ENCODE results near the gene TRPM2. TPM values are rescaled to one million over a fixed set of nuclear protein-coding genes. Genes with fewer than 3 reads are reported as not detected.

TRPM2 gene
- total RNA-seq, 2 experiments from 2014 or later, result 6.5 to 6.8 TPM

GRCh38 chr21:44450999-44451398 lies 97.6 kb downstream of the TRPM2 start:
- POLR2A ChIA-PET, result no interaction called here
- CTCF ChIA-PET, result no interaction called here

- POLR2A ChIA-PET, result no interaction called here
- CTCF ChIA-PET, result no interaction called here
These were observed 99.7 kb downstream of the TRPM2 start for GRCh38 chr21:44453120-44453519.

GRCh38 chr21:44454058-44454457 lies 100.6 kb downstream of the TRPM2 start:
- ChIA-PET CTCF (no interaction called here), POLR2A (interaction anchor here (0.9 kb wide), 1 partner anchor 113 kb away, joined by 3 read pairs; no protein-coding TSS in a partner anchor)

- ChIA-PET CTCF (interaction anchor here (1.5 kb wide), 1 partner anchor 116 kb away, joined by 5 read pairs; the partner anchor contains the start of gene CFAP410), POLR2A (interaction anchor here (0.9 kb wide), 1 partner anchor 114 kb away, joined by 3 read pairs; no protein-coding TSS in a partner anchor)
These were observed 101.5 kb downstream of the TRPM2 start, which contains the start of gene LRRC3 for GRCh38 chr21:44454747-44455523. Gene LRRC3, plus strand, starts transcription at chr21:44455510. Its CDS starts 1,135 bp downstream, at chr21:44456645.

- POLR2A ChIA-PET, result no interaction called here
- CTCF ChIA-PET, result interaction anchor here (0.9 to 1.5 kb wide), 2 partner anchors 102 to 117 kb away, joined by 3 to 5 read pairs; partner anchors contain the start of genes CFAP410 and TRPM2
These were observed 102.2 kb downstream of the TRPM2 start for GRCh38 chr21:44455524-44456213.

GRCh38 chr21:44456214-44456914 lies 102.9 kb downstream of the TRPM2 start:
- POLR2A ChIA-PET, result no interaction called here

GRCh38 chr21:44456915-44457736 lies 103.7 kb downstream of the TRPM2 start:
- CTCF ChIA-PET, result interaction anchor here (1.1 to 1.6 kb wide), 2 partner anchors 31 to 153 kb away, joined by 3 read pairs; no protein-coding TSS in a partner anchor
- POLR2A ChIA-PET, result no interaction called here

More at GRCh38 chr21:44456214-44456914, 102.9 kb downstream of the TRPM2 start:
- CTCF ChIA-PET, result interaction anchor here (0.9 to 1.5 kb wide), 3 partner anchors 31 to 118 kb away, joined by 3 to 5 read pairs (median 3); partner anchors contain the start of genes CFAP410 and TRPM2

GRCh38 chr21:44458971-44459711 lies 105.7 kb downstream of the TRPM2 start:
- CTCF ChIA-PET, result no interaction called here
- POLR2A ChIA-PET, result no interaction called here

GRCh38 chr21:44459712-44460440 lies 106.5 kb downstream of the TRPM2 start:
- POLR2A ChIA-PET, result no interaction called here
- CTCF ChIA-PET, result no interaction called here

- ChIA-PET POLR2A (no interaction called here), CTCF (no interaction called here)
These were observed 107.0 kb downstream of the TRPM2 start for GRCh38 chr21:44460441-44460755.

GRCh38 chr21:44461005-44461404 lies 107.6 kb downstream of the TRPM2 start:
- ChIA-PET POLR2A (no interaction called here), CTCF (no interaction called here)

- CTCF ChIA-PET, result no interaction called here
- POLR2A ChIA-PET, result no interaction called here
These were observed 108.1 kb downstream of the TRPM2 start for GRCh38 chr21:44461464-44462001.

- POLR2A ChIA-PET, result no interaction called here
- CTCF ChIA-PET, result no interaction called here
These were observed 108.8 kb downstream of the TRPM2 start for GRCh38 chr21:44462086-44462833.

- ChIA-PET CTCF (no interaction called here), POLR2A (no interaction called here)
These were observed 109.4 kb downstream of the TRPM2 start for GRCh38 chr21:44462834-44463200.

- POLR2A ChIA-PET, result no interaction called here
- CTCF ChIA-PET, result no interaction called here
These were observed 110.3 kb downstream of the TRPM2 start for GRCh38 chr21:44463724-44464123.

GRCh38 chr21:44464351-44464750 lies 110.9 kb downstream of the TRPM2 start:
- POLR2A ChIA-PET, result no interaction called here

GRCh38 chr21:44466351-44466954 lies 113.0 kb downstream of the TRPM2 start:
- CTCF ChIA-PET, result no interaction called here
- POLR2A ChIA-PET, result no interaction called here

More at GRCh38 chr21:44464351-44464750, 110.9 kb downstream of the TRPM2 start:
- CTCF ChIA-PET, result no interaction called here
